Kidney tubule cell (primary cell): ENCODE data around the gene SLC48A1.

ENCODE experiments used
- DNase-seq: peaks from one replicate; pipeline ENCODE4 v3.0.0-alpha.2; 2018; ENCODE audit warnings: low spot score

The SLC48A1 gene

GRCh38 chr12:47773062-47773857 lies at the start of gene SLC48A1:
Gene SLC48A1 (plus strand): TSS chr12:47773238. CDS start chr12:47773305, 67 bp downstream.
- DNase-seq = peak; percentile 78

- DNase-seq = no peak
These were observed 47.8 kb upstream of the SLC48A1 start, which contains the start of gene ENDOU for GRCh38 chr12:47725091-47725772. Gene ENDOU (minus strand): TSS chr12:47725490. CDS start chr12:47725413, 77 bp downstream.

- no peak for DNase-seq
These were observed 47.1 kb upstream of the SLC48A1 start for GRCh38 chr12:47725893-47726292.

- DNase-seq = peak; percentile 55
These were observed 43.8 kb upstream of the SLC48A1 start for GRCh38 chr12:47729233-47729632.

- DNase-seq = no peak
These were observed 42.7 kb upstream of the SLC48A1 start for GRCh38 chr12:47730341-47730744.

- DNase-seq = no peak
These were observed 41.3 kb upstream of the SLC48A1 start for GRCh38 chr12:47731723-47732122.

- no peak for DNase-seq
These were observed 40.5 kb upstream of the SLC48A1 start for GRCh38 chr12:47732504-47732903.

GRCh38 chr12:47733142-47733541 lies 39.9 kb upstream of the SLC48A1 start:
- peak; percentile 56 for DNase-seq

- DNase-seq = no peak
These were observed 38.1 kb upstream of the SLC48A1 start for GRCh38 chr12:47734725-47735480.

GRCh38 chr12:47735649-47736048 lies 37.4 kb upstream of the SLC48A1 start:
- DNase-seq = no peak

GRCh38 chr12:47736216-47736615 lies 36.8 kb upstream of the SLC48A1 start:
- no peak for DNase-seq

- no peak for DNase-seq
These were observed 36.0 kb upstream of the SLC48A1 start for GRCh38 chr12:47736877-47737676.

- DNase-seq = no peak
These were observed 35.0 kb upstream of the SLC48A1 start for GRCh38 chr12:47737936-47738594.

- no peak for DNase-seq
These were observed 33.7 kb upstream of the SLC48A1 start for GRCh38 chr12:47739297-47739696.

GRCh38 chr12:47739979-47740378 lies 33.1 kb upstream of the SLC48A1 start:
- no peak for DNase-seq

GRCh38 chr12:47740606-47741339 lies 32.3 kb upstream of the SLC48A1 start:
- DNase-seq = no peak

- peak; percentile 83 for DNase-seq
These were observed 31.7 kb upstream of the SLC48A1 start for GRCh38 chr12:47741340-47741703.

GRCh38 chr12:47742253-47742825 lies 30.7 kb upstream of the SLC48A1 start:
- peak; percentile 55 for DNase-seq

GRCh38 chr12:47743311-47743860 lies 29.7 kb upstream of the SLC48A1 start:
- no peak for DNase-seq
